Testis (tissue), 3 donors: Measurements from ENCODE around the gene NXPH4. TPM values are rescaled to one million over a fixed set of nuclear protein-coding genes. Genes with fewer than 3 reads are reported as not detected.
A peak's percentile ranks its signal among the peaks of the same experiment; 100 is the strongest.

ENCODE experiments used
- DNase-seq: peaks from one replicate; pipeline ENCODE4 v3.0.0-alpha.2; 2019
- H3K27ac ChIP-seq, 2 donors: fragments of 200-600 bp; sonication (generic); one replicate each; pipeline ENCODE4 v1.5.1; 2019
- H3K27me3 ChIP-seq: fragments of 200-600 bp; sonication (generic); one replicate; pipeline ENCODE4 v1.5.1; 2019
- H3K36me3 ChIP-seq: fragments of 200-600 bp; sonication (generic); one replicate; pipeline ENCODE4 v1.5.1; 2017; ENCODE audit warnings: low read depth; ENCODE audit errors: missing control alignments
- H3K4me1 ChIP-seq: fragments of 200-600 bp; sonication (generic); one replicate; pipeline ENCODE4 v1.5.1; 2019
- H3K4me3 ChIP-seq, 2 donors: fragments of 200-600 bp; sonication (generic); one replicate each; pipeline ENCODE4 v1.5.1; 2017 to 2019
- H3K9me3 ChIP-seq: fragments of 200-600 bp; sonication (generic); one replicate; pipeline ENCODE4 v1.5.1; 2017
- POLR2A ChIP-seq: fragments of 450-650 bp; IDR thresholded peaks from one replicate; pipeline ENCODE4 v1.6.1; 2017; ENCODE audit warnings: antibody characterized with exemption, mild to moderate bottlenecking, moderate library complexity
- WGBS, 2 donors: methylation state at CpG; one replicate each; pipeline ENCODE4 v1.1.5; 2018; 5-methylcytosine and 5-hydroxymethylcytosine counted together
- intact Hi-C: fragments of 100-400 bp; cut with DNase I; formaldehyde crosslinking; loops from one replicate; pipeline ENCODE4 v1.15.1; 2023; ENCODE audit warnings: low total_unique reads
- polyA plus RNA-seq: library from polyadenylated mRNA; stranded (reverse); fragments of 350-450 nt; fragmentation: Illumina TruSeq; extraction: RNeasy Lipid Tissue Mini Kit (QIAGEN cat#74804); gene quantifications from one replicate; pipeline ENCODE4 v1.2.3, GENCODE V29; 2014; ENCODE audit warnings: low read depth, low replicate concordance; ENCODE audit not compliant: insufficient read depth
- total RNA-seq, 2 donors: library from RNA; depleted of rRNA; stranded (reverse); fragments of >200 nt; gene quantifications; one replicate each; pipeline ENCODE4 v1.2.3, GENCODE V29; 2016
- TF ChIP-seq, protein P1 (sequence below), 3 experiments: fragments of 450-650 bp in 2 of 3; fragments of 200-600 bp in 1 of 3; sonication (generic) in 1 of 3; IDR thresholded peaks; one replicate each; pipeline ENCODE4 v1.5.1; 2016 to 2019; ENCODE audit warnings: antibody characterized with exemption in 3 of 3, mild to moderate bottlenecking in 2 of 3, moderate library complexity in 1 of 3

NXPH4 gene
- total and polyA plus RNA-seq, 3 donors from 2014 or later, result 1.8 to 7.7 (median 7.5) TPM

DNA sequence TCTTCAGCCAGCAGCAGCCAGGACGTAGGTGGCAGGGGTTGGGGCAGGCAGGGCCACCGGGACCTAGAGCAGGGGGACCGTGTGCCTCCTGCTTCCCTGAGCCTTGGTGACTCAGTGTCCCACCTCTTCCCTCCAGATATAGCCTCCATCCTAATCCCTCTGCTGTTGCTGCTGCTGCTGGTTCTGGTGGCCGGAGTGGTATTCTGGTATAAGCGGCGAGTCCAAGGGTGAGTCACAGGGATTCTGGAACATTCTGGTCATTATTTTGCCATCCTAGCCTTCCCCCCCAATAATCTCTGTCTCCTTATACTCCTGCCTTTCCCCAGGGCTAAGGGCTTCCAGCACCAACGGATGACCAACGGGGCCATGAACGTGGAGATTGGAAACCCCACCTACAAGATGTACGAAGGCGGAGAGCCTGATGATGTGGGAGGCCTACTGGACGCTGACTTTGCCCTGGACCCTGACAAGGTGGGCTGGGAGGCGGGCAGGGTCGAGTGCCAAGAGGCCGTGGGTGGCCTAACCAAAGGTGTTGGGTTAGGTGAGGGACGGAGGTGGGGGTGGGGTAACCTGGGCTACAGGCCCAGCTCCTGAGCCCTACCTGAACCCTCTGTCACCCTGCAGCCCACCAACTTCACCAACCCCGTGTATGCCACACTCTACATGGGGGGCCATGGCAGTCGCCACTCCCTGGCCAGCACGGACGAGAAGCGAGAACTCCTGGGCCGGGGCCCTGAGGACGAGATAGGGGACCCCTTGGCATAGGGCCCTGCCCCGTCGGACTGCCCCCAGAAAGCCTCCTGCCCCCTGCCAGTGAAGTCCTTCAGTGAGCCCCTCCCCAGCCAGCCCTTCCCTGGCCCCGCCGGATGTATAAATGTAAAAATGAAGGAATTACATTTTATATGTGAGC, 4.5 kb upstream of the NXPH4 start:
- H3K4me3 ChIP-seq, result no peak overlapping the region
- TF ChIP-seq, protein P1, sequence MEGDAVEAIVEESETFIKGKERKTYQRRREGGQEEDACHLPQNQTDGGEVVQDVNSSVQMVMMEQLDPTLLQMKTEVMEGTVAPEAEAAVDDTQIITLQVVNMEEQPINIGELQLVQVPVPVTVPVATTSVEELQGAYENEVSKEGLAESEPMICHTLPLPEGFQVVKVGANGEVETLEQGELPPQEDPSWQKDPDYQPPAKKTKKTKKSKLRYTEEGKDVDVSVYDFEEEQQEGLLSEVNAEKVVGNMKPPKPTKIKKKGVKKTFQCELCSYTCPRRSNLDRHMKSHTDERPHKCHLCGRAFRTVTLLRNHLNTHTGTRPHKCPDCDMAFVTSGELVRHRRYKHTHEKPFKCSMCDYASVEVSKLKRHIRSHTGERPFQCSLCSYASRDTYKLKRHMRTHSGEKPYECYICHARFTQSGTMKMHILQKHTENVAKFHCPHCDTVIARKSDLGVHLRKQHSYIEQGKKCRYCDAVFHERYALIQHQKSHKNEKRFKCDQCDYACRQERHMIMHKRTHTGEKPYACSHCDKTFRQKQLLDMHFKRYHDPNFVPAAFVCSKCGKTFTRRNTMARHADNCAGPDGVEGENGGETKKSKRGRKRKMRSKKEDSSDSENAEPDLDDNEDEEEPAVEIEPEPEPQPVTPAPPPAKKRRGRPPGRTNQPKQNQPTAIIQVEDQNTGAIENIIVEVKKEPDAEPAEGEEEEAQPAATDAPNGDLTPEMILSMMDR (IDR thresholded peaks at IDR 0.05), result no peak
- TF ChIP-seq POLR2A, result no peak
- no peak for DNase-seq
- H3K27me3 ChIP-seq, result no peaks in the 10 kb centered on the region
- 79 to 80% methylated on average over 26 to 27 of the region's 27 CpGs for WGBS, 2 donors
- peak overlapping the region in 1 of 2 donors; percentile 33 for H3K27ac ChIP-seq
- intact Hi-C loops, result no loop called here
- H3K4me1 ChIP-seq, result peaks cover 19% of the 10 kb centered on the region
- H3K9me3 ChIP-seq, result no peaks in the 10 kb centered on the region
- H3K36me3 ChIP-seq, result no peaks in the 10 kb centered on the region

DNA sequence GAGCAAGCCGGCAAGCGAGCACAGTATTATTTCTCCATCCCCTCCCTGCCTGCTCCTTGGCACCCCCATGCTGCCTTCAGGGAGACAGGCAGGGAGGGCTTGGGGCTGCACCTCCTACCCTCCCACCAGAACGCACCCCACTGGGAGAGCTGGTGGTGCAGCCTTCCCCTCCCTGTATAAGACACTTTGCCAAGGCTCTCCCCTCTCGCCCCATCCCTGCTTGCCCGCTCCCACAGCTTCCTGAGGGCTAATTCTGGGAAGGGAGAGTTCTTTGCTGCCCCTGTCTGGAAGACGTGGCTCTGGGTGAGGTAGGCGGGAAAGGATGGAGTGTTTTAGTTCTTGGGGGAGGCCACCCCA, 3.9 kb upstream of the NXPH4 start:
- H3K36me3 ChIP-seq, result no peaks in the 10 kb centered on the region
- no peak for TF ChIP-seq POLR2A
- TF ChIP-seq, protein P1 (IDR thresholded peaks at IDR 0.05), result no peak
- peaks cover 26% of the 10 kb centered on the region for H3K4me1 ChIP-seq
- H3K27me3 ChIP-seq, result no peaks in the 10 kb centered on the region
- intact Hi-C loops, result no loop called here
- peak overlapping the region; percentile 33 to 50 for H3K27ac ChIP-seq
- no peak for DNase-seq
- no peaks in the 10 kb centered on the region for H3K9me3 ChIP-seq
- no peak overlapping the region for H3K4me3 ChIP-seq
- 61 to 68% methylated on average over 7 of the region's 7 CpGs for WGBS, 2 donors

DNA sequence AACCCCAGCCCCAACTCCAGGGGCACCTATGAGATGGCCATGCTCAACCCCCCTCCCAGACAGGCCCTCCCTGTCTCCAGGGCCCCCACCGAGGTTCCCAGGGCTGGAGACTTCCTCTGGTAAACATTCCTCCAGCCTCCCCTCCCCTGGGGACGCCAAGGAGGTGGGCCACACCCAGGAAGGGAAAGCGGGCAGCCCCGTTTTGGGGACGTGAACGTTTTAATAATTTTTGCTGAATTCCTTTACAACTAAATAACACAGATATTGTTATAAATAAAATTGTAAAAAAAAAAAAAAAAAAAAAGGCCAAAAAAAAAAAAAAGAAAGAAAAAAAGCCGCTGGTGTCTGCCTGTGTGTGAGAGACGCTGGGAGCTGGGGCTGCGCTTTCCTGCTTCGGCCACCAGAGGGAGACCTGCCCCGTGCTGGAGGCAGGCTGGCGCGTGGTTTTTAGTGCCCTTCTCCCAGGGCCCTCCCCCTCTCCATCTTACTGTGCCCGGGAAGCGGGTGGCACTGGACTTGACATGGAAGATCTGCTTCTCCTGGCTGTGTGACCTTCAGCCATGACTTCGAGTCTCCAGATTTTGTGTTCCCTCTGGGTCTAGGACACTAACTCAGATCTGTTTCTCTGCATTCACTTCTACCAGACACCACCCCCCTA, 3.4 kb upstream of the NXPH4 start:
- DNase-seq, result peak; percentile 94
- peak overlapping the region; percentile 33 to 50 for H3K27ac ChIP-seq
- intact Hi-C loops, result no loop called here
- no peaks in the 10 kb centered on the region for H3K9me3 ChIP-seq
- peaks cover 27% of the 10 kb centered on the region for H3K4me1 ChIP-seq
- TF ChIP-seq, protein P1 (IDR thresholded peaks at IDR 0.05), result peak; percentile 87 to 95 (median 93)
- no peak for TF ChIP-seq POLR2A
- WGBS, 2 donors, result 13 to 16% methylated on average over 16 of the region's 16 CpGs
- no peaks in the 10 kb centered on the region for H3K36me3 ChIP-seq
- no peak overlapping the region for H3K4me3 ChIP-seq
- H3K27me3 ChIP-seq, result no peaks in the 10 kb centered on the region

DNA sequence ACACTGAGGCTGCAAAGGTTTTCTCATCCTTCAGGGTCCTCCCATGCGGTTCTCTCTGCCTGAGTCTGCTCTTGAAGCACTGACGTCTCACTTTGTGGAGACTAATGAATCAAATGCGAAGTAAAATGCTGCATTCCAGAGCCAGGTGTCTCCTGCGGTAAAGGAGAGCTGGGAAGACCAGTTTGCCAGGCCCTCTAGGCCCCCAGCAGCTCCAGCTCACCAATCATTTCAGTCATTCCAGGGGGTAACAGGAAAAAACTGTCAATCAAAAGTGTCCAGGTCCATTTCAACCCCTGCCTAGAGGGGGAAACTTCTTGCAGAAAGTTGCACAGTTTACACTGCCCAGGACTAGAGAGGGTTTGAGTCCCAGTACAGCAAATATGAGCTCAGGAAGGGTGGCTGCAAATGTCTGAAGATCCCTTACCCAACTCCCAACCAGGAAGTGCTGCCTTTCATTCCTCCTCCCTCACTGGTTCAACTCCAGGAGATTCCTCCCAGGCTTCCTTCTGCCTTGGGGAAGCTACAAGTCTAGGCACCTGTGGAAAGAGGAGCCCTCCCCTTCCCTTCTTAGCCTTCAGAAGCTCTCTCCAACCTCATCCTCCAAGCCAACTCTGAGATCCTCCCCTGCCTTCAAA, 2.7 kb upstream of the NXPH4 start:
- Histone ChIP-seq H3K27ac (no peak overlapping the region), H3K4me1 (peaks cover 27% of the 10 kb centered on the region), H3K9me3 (no peaks in the 10 kb centered on the region), H3K27me3 (no peaks in the 10 kb centered on the region), H3K4me3 (no peak overlapping the region), H3K36me3 (no peaks in the 10 kb centered on the region)
- WGBS, 2 donors, result 53 to 75% methylated on average over 4 of the region's 4 CpGs
- no peak for TF ChIP-seq POLR2A
- TF ChIP-seq, protein P1 (IDR thresholded peaks at IDR 0.05), result no peak
- DNase-seq, result no peak
- intact Hi-C loops, result no loop called here
